ENCODE measurements around the gene DDX43.

DDX43 gene

DNA sequence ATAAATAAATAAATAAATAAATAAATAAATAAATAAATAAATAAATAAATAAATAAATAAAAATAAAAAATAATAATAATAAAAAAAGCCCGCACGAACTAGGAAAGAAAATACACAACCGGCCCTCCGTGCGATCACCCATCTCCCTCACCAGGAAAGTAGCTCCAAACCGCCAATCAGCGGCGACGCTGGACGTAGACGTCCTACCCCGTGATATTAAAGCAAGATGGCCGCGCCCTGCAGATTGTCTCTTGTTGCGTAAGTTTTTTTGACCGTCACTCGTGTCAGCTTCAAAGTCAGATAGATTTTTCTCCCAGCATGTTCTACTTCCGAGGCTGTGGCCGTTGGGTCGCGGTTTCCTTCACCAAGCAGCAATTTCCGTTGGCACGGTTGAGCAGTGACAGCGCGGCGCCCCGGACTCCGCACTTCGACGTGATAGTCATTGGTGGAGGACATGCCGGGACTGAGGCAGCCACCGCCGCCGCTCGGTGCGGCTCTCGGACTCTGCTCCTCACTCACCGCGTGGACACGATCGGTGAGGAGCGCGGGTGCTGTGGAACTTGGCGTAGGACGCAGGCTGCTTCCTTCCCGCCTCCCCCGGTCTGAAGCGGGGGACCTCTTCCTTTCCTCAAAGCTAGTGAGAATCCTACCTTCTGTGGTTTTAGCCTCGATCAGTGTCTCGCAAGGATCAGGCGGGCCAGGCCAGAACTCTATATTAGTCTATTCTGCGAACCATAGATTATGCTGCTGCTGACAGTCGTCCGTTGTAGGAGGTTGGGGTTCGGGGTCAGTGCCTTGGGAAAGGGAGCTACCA, 67.1 kb downstream of the DDX43 start, which contains the start of gene MTO1:
Gene MTO1, plus strand, starts transcription at position 201 of the 814 bp plus-strand sequence. Its CDS starts 118 bp downstream, at position 319.
- H3K79me2 ChIP-seq (ENCODE audit: low read length) = peaks cover 49% of the 10 kb centered on the region
- peak within 1 kb of the TSS; percentile 99 for H3K4me3 ChIP-seq (ENCODE audit: low read length)
- peak within 1 kb of the TSS; percentile 74 for H3K4me2 ChIP-seq (ENCODE audit: low read depth, low read length)
- no peaks in the 10 kb centered on the region for H3K27me3 ChIP-seq (replicated peaks; ENCODE audit: insufficient read depth, low read length)
- H3K9ac ChIP-seq (ENCODE audit: low read length) = peak within 1 kb of the TSS; percentile 94
- peaks cover 11% of the 10 kb centered on the region for H3F3A ChIP-seq (ENCODE audit: insufficient read depth, low read length)
- DNase-seq = peak; percentile 90
- no peaks in the 10 kb centered on the region for H3K9me3 ChIP-seq (replicated peaks; ENCODE audit: insufficient read depth, low read length)
- H3K9me2 ChIP-seq (replicated peaks; ENCODE audit: insufficient read depth, low read length) = no peaks in the 10 kb centered on the region
- H2AFZ ChIP-seq (ENCODE audit: low read length) = peak within 1 kb of the TSS; percentile 86
- H3K4me1 ChIP-seq (ENCODE audit: low read length) = 0 out of 2 replicates have a peak, but pooled peaks cover 7% of the 10 kb centered on the region
- no peaks in the 10 kb centered on the region for H4K20me1 ChIP-seq (ENCODE audit: insufficient read depth, low read length)
- no peaks in the 10 kb centered on the region; the same call in 1 of the 2 replicates for H3K36me3 ChIP-seq (replicated peaks; ENCODE audit: insufficient read depth, low read length)
- peak within 1 kb of the TSS; percentile 95 for H3K27ac ChIP-seq (ENCODE audit: low read length)
- TF ChIP-seq, protein P1, sequence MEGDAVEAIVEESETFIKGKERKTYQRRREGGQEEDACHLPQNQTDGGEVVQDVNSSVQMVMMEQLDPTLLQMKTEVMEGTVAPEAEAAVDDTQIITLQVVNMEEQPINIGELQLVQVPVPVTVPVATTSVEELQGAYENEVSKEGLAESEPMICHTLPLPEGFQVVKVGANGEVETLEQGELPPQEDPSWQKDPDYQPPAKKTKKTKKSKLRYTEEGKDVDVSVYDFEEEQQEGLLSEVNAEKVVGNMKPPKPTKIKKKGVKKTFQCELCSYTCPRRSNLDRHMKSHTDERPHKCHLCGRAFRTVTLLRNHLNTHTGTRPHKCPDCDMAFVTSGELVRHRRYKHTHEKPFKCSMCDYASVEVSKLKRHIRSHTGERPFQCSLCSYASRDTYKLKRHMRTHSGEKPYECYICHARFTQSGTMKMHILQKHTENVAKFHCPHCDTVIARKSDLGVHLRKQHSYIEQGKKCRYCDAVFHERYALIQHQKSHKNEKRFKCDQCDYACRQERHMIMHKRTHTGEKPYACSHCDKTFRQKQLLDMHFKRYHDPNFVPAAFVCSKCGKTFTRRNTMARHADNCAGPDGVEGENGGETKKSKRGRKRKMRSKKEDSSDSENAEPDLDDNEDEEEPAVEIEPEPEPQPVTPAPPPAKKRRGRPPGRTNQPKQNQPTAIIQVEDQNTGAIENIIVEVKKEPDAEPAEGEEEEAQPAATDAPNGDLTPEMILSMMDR (IDR thresholded peaks at IDR 0.05; ENCODE audit: low read length) = no peak
- TF ChIP-seq EZH2 (optimal IDR thresholded peaks at IDR 0.05; ENCODE audit: low read depth, low read length) (no peak), EZH2phosphoT487 (IDR thresholded peaks at IDR 0.05; ENCODE audit: low read length) (no peak)
